Measurements from ENCODE around the gene LIMA1.
"Not testable (repeated sequence)": the region's sequence is repeated elsewhere in the genome, so short reads cannot be mapped to it uniquely, and the experiment has no call there.

The LIMA1 gene

DNA sequence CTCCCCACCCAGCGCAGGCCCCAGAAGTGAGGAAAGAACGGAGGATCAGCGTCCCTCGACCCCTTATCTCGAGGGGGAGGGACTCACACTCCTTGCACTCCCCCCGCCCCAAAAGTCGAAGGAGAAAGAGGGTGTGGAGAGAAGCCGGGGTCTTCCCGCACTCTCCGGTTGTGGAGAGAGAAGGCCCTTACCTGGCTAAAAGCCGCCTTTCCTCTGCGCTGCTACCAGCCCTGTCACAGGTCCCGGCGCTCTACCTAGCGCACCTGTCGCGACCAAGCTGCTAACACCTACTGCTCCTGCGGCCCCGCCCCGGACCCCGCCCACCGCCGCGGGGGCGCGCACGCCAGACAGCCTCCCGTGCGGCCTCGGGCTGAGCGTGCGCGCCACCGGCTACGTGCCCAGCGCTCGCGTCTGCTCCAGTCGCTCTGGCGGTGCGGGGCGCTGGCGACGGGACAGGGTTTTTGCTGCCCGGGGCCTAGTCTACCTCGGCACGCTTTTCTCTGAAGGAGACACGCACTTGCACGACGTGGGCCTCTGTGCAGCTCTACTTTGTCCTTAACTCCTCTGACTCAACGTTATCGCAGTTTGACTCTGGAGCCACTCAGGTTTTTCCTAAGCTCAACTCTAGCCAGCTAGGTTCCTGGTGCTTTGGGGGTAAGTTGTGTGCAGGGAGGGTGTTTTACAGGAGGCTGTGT is at the start of gene LIMA1:
Gene LIMA1 (minus strand): TSS at position 292 of the 695 bp plus-strand sequence. CDS start 34,769 bp downstream, outside the sequence.
- no peak for DNase-seq (ENCODE audit: low read depth)

DNA sequence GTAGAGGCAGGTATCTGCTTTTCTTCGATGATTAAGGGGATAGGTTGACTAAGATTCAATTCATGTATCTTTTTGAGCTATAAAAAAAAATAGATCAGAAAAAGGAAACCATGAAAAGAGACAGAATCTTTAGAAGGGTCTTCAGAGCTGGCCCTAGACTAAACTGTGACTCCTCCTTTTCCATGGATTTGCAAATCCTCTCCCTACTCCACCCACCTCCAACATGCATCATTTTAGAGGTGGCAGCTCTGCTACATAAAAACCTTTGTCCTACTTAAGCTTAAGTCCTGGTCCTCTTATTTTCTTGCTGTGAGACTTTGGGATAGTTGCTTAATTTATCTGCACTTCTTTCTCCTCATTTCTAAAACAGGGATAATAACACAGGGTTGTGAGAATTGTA is 48.4 kb upstream of the LIMA1 start:
- DNase-seq (ENCODE audit: low read depth), result no peak

DNA sequence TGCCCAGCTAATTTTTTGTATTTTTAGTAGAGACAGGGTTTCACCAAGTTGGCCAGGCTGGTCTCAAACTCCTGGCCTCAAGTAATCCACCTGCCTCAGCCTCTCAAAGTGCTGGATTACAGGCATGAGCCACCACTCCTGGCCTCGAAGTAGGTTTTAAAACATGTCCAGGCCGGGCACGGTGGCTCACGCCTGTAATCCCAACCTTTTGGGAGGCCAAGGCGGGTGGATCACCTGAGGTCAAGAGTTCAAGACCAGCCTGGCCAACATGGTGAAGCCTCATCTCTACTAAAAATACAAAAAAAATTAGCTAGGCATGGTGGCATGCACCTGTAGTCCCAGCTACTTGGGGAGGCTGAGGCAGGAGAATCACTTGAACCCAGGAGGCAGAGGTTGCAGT is 45.3 kb upstream of the LIMA1 start:
- DNase-seq (ENCODE audit: low read depth), result not testable (repeated sequence)

DNA sequence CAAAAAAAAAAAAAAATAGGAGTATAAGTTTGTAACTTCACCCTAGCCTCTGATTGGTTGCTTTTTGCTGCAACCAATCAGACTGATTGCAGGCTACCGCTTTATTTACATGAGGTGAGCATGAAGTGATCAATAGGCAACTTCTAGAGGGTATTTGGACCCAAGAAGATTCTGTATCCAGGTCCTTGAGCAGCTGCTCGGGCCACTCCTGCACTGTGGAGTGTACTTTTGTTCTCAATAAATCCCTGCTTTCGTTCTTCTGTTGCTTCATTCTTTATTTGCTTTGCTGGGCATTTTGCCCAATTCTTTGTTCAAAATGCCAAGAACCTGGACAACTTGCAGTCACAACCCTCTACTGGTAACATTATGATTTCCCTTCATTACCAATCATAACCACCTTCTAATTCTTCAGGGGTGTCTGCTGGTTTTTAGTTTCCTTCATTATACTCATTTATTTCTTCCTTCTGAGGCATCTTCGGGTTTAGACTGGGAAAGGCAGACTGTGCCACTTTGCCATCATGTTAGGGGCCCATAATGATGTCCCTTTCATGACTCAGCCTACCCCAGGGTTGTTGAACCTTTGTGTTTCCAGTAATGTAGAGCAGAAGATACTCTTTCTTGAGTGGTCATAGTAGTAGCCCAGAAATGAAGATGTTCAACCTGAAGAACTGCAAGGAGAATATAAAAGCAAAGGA is 43.4 kb upstream of the LIMA1 start:
- DNase-seq (ENCODE audit: low read depth), result no peak

DNA sequence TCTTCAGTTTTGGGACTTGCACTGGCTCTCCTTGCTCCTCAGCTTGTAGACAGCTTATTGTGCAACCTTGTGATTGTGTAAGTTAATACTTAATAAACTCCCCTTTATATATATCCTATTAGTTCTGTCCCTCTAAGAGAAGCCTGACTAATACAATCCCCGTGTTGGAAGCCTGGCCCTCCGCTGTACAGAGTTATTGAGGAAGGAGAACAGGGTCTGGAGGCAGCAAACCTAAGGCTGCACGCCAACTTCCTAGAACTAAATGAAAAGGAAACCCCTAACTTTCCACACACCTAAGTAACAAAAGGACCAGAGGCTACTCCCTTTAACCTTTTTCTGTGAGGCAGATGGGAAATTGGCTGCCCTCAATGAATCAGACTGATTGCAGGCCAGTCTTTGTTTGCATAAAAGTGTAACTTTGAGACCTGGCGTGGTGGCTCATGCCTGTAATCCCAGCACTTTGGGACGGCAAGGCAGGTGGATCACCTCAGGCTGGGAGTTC is 42.6 kb upstream of the LIMA1 start:
- no peak for DNase-seq (ENCODE audit: low read depth)

DNA sequence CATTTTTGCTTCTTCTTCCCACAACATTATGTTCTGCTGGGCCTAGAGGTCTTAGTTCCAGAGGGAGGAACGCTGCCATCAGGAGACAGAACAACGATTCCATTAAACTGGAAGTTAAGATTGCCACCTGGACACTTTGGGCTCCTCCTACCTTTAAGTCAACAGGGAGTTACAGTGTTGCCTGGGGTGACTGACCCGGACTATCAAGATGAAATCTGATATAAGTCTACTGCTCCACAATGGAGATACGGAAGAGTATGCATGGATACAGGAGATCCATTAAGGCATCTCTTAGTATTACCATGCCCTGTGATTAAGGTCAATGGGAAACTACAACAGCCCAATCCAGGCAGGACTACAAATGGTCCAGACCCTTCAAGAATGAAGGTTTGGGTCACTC is 41.5 kb upstream of the LIMA1 start:
- not testable (repeated sequence) for DNase-seq (ENCODE audit: low read depth)

DNA sequence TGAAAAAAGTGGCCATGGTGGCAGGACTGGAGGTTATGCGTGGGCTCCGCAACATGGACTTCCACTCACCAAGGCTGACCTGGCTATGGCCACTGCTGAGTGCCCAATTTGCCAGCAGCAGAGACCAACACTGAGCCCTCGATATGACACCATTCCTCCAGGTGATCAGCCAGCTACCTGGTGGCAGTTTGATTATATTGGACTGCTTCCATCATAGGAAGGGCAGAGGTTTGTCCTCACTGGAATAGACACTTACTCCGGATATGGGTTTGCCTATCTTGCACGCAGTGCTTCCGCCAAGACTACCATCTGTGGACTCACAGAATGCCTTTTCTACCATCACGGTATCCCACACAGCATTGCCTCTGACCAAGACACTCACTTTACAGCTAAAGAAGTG is 40.8 kb upstream of the LIMA1 start:
- DNase-seq (ENCODE audit: low read depth), result not testable (repeated sequence)

DNA sequence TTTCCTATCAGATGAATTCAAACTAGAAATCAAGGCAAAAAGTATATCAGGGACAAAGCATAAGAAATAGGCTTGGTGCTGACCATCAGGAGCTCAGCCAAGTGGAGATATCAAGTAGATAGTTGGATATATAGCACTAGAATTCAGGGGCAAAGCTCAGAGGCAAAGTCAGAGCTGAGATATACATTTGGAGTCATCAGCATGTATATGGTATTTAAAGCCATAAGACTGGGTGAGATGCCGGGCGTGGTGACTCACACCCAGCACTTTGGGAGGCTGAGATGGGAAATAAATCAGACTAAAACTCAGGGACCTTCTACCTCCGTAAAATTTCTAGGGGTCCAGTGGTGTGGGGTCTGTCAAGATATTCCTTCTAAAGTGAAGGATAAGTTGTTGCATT is 38.9 kb upstream of the LIMA1 start:
- DNase-seq (ENCODE audit: low read depth), result no peak

DNA sequence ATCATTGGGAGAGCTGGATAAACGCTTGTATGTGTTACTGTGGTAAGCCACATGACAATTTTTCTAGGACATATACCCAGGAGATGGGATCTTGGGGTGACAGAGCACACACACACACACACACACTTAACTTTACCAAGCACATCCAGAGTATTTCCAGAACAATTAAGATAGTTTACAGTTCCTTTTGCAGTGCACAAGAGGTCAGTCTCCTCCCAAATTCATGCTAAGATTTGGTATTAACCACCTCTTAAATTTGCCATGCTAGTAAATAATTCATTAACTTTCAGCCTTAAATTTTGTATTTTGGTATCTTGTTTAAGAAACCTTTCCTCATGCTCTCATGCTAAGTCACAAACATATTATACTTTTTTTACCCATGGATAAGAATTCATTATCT is 33.9 kb upstream of the LIMA1 start:
- no peak for DNase-seq (ENCODE audit: low read depth)

DNA sequence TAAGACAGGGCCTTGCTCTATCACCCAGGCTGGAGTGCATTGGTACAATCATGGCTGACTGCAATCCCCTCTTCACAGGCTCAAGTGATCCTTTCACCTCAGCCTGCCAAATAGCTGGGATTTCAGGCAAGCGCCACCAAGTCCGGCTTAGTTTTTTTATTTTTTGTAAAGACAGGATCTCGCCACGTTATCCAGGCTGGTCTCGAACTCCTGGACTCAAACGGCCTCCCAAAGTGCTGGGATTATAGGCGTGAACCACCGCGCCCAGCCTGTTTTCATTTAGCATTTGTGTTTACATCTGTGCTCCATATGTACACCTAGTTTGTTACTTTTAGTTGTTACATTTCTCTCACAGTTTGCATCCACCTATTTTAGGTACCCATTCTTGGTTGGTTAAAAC is 32.5 kb upstream of the LIMA1 start:
- DNase-seq (ENCODE audit: low read depth), result no peak

DNA sequence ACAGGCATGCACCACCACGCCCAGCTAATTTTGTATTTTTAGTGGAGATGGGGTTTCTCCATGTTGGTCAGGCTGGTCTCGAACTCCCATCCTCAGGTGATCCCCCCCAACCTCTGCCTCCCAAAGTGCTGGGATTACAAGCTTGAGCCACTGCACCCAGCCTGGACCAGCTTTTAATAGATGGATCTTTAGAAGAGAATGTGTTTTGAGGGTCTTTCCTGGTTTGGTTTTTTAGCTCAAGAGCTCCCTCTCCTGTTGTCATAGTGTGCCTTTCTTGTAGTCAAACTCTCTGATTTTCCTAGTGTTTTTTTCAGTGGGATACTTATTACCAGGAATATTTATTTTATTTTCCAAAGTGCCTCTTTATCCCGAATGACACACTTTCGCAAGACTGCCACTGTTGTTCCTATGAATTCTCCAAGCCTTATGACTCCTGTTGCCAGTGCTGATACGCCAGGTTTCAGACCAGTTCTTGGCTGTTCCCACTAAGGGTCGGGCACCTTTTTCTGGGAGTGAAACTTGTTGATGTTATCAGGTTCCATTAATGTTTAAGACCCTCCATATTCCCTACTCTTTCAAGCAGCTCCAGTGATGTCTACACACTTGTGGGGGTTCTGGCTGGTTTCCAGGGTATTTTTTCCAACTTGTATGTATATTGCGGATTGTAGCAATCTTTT is 31.5 kb upstream of the LIMA1 start:
- no peak for DNase-seq (ENCODE audit: low read depth)

DNA sequence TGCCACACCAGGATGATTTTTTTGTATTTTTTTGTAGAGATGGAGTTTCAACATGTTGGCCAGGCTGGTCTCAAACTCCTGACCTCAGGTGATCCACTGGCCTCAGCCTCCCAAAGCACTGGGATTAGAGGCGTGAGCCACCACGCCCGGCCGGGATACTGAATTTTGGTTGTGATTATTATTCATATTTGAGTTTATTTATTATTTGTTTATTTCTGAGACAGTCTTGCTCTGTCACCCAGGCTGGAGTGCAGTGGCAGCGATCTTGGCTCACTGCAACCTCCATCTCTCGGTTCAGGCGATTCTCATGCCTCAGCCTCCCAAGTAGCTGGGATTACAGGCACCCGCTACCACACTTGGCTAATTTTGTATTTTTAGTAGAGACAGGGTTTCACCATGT is 30.7 kb upstream of the LIMA1 start:
- DNase-seq (ENCODE audit: low read depth), result not testable (repeated sequence)

DNA sequence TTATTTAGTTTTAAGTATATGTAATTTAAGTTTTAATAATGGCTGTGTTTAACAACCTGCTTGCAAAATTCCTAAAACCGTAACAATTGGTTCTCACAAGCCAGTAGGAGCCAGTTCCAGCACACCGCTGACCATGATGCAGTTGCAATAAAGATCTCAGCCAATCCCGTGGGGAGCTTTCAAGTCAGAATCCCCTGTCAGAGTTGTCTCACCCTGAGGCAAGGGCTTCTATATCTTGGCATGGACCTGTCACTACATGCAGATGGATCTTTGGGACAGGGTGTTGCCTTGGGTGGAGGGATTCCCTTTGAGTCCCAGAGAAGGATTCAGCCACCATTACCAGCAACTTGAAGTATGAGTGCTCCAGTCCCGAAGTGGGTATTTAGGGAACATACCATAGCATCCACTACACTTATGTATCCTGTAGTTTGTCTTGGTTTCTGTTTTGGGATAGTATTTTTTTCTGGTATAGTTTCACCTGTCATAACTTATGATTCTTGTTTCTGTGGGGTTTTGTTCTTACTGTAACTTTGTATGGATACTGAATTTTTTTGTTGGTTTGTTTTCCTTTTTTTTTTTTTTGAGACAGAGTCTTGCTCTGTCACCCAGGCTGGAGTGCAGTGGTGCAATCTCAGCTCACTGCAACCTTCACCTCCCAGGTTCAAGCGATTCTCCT is 30.1 kb upstream of the LIMA1 start:
- DNase-seq (ENCODE audit: low read depth), result no peak

DNA sequence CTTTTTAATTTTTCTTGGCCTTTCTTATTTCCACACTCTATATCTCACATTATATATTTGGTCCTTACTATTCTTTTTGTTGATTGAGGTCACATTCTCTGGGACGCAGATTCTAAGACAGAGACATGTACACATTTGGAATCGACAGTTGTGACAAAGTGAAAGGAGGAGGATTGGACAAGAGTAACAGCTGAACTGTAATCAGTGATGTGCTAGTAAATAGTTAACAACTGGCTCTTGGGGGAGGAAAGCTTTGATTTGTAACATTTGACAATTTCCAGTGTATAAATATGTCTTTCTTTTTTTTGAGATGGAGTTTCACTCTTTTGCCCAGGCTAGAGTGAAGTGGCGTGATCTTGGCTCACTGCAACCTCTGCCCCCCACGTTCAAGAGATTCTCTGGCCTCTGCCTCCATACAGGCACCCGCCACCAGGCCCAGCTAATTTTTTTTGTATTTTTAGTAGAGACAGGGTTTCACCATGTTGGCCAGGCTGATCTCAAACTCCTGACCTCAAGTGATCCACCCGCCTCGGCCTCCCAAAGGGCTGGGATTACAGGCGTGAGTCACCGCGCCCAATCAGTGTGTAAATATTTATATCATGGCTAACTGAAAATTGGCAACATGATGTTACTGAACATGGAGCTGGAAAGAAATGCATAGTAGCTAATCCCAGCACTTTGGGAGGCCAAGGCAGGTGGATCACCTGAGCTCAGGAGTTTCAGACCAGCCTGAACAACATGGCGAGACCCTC is 28.7 kb upstream of the LIMA1 start:
- DNase-seq (ENCODE audit: low read depth), result not testable (repeated sequence)

DNA sequence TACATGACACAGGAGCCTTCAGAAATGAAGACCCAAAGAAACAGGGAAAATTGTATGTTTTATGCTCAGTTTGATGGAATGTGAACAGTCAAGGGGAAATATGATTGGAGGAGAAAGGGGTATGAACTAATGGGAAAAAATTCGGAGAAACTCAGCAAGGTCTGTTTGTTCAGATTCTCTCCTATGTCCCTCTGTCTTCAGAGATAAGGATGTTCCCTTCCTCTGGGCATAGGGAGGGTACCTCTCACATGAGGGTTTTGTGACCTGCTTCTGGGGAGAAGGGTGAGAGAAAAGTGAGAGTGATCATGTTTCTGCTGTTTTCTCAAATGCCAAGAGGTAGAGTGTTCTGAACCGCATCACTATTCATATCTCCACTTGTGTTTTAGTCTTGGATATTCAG is 26.6 kb upstream of the LIMA1 start:
- DNase-seq (ENCODE audit: low read depth), result no peak

DNA sequence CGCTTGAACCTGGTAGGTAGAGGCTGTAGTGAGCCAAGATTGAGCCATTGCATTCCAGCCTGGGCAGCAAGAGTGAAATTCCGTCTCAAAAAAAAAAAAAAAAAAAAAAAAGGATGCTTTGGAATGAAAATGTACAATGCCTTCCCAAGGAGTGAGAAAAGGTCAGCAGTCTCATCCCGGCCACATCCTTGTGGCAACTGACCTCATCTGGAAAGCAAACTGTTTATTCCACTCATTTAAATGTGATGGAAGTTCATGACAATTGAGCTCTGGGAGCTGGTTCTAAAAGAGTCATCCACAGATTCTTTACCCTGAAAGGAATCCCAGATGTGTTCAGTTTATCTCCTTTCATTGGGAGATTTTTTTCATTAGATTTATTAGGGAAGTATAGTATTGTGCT is 19.4 kb upstream of the LIMA1 start:
- peak; percentile 86 for DNase-seq (ENCODE audit: low read depth)

DNA sequence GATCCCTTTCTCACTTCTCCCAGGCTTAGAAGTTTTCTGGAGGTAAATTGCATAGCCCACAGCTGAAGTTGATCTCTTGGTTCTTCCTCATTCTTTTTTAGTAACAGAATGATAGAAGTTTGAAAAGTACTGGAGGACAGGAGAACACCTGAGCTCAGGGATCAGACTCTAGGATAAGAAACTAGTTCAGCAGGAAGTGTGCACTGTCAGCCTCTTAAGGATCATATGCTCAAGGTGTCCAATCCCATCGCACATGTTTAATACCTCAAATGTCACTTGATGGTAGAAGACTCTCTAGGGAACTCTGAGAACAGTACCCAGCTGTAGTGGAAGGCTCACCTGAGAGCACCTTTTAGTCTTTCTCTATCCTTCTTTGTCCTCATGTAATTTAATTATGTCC is 14.7 kb upstream of the LIMA1 start:
- no peak for DNase-seq (ENCODE audit: low read depth)

DNA sequence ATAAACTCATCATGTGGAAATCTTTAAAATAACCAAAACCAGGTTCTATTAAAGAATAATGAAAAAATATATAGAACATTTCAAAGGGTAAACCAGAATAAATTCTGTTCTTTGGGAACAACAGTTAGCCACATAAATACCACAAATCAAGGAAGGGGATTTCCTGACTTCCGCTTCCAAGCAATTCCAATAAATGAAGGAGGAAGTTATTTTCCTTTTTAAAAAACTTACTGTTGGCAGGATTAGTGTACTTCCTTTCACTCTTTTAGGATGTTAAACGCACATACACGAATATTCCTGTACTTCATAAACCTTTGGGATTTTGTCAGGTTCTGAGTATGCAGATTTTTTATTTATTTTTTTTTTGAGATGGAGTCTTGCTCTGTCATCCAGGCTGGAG is 13.7 kb upstream of the LIMA1 start:
- DNase-seq (ENCODE audit: low read depth), result no peak

DNA sequence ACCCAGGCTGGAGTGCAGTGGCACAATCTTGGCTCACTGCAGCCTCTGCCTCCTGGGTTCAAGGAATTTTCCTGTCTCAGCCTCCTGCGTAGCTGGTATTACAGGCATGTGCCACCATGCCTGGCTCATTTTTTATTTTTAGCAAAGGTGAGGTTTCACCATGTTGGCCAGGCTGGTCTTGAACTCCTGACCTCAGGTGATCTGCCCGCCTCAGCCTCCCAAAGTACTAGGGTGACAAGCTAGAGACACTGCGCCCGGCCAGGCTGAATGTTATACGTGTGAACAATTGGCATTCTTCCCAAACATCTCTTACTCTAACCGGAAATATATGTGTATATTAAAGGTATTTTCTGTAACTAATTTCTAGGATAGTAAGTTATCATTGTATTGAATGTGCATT is 13.2 kb upstream of the LIMA1 start:
- no peak for DNase-seq (ENCODE audit: low read depth)

DNA sequence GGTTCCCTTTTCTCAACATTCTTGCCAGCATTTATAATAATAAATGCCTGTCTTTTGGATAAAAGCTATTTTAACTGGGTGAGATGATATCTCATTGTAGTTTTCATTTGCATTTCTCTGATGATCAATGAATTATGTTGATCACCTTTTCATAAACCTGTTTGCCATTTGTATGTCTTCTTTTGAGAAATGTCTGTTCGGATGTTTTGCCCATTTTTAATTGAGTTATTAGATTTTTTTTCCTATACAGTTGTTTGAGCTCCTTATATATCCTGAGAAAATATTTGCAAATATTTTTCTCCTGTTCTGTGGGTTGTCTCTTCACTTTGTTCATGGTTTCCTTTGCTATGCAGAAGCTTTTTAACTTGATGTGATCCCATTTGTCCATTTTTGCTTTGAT is 8.1 kb upstream of the LIMA1 start:
- no peak for DNase-seq (ENCODE audit: low read depth)

DNA sequence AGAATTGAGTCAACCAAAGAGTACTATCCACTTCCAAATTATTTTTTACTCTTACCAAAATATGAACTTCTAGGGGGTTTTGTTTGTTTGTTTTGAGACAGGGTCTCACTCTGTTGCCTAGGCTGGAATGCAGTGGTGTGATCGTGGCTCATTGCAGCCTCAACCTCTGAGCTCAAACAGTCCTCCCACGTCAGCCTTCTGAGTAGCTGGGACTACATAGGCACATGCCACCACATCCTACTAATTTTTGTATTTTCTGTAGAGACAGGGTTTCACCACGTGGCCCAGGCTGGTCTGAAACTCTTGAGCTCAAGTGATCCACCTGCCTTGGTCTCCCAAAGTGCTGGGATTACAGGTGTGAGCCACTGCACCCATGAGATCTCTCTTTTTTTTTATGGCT is 7.4 kb upstream of the LIMA1 start:
- not testable (repeated sequence) for DNase-seq (ENCODE audit: low read depth)

DNA sequence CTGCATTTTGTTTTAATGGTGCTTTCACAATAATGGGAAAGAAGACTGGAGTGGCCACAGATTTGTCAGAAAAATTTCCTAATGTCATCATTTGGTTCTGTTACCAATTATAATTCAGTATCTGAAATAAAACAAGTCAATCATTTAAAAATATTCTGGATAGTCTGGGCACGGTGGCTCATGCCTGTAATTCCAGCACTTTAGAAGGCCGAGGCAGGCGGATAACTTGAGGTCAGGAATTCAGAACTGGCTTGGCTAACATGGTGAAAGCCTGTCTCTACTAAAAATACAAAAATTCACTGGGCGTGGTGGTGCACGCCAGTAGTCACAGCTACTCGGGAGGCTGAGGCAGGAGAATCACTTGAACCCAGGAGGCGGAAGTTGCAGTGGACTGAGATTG is 4.0 kb upstream of the LIMA1 start:
- DNase-seq (ENCODE audit: low read depth), result no peak

All from GM04503 (cell line).